GM12874 (cell line): Measurements from ENCODE around the gene DPEP1.

Experiments used
- TF ChIP-seq, protein P1 (sequence below): IDR thresholded peaks from 2 replicates; pipeline ENCODE4 v1.5.1; 2011; ENCODE audit warnings: low read depth, mild to moderate bottlenecking, control low read depth, low read length, moderate library complexity; ENCODE audit not compliant: insufficient read depth

The DPEP1 gene

GRCh38 chr16:89570342-89570923, 43.0 kb upstream of the DPEP1 start:
- TF ChIP-seq, protein P1, sequence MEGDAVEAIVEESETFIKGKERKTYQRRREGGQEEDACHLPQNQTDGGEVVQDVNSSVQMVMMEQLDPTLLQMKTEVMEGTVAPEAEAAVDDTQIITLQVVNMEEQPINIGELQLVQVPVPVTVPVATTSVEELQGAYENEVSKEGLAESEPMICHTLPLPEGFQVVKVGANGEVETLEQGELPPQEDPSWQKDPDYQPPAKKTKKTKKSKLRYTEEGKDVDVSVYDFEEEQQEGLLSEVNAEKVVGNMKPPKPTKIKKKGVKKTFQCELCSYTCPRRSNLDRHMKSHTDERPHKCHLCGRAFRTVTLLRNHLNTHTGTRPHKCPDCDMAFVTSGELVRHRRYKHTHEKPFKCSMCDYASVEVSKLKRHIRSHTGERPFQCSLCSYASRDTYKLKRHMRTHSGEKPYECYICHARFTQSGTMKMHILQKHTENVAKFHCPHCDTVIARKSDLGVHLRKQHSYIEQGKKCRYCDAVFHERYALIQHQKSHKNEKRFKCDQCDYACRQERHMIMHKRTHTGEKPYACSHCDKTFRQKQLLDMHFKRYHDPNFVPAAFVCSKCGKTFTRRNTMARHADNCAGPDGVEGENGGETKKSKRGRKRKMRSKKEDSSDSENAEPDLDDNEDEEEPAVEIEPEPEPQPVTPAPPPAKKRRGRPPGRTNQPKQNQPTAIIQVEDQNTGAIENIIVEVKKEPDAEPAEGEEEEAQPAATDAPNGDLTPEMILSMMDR: no peak

- TF ChIP-seq, protein P1: no peak
Measured at GRCh38 chr16:89571636-89572035, 41.8 kb upstream of the DPEP1 start.

DNA sequence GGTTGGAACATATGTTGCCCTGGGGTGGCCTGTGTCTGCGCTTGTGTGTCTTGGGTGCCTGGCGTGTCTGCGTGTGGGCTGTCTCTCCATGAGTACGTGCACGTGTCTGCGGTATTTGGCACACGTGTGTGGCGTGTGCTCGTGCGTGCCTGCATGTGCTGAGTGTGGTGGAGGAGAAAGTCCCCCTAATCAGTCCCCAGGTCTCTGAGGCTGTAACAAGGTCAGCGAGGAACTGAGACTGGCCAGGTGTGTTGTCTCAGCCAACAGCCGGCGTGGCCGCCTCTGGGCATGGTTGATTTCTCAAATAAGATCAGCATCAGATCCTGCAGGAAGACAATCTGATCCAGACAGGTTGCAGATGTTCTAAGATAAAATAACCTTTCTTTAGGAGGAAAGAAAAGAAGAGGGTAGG, 41.4 kb upstream of the DPEP1 start:
- TF ChIP-seq, protein P1: no peak

DNA sequence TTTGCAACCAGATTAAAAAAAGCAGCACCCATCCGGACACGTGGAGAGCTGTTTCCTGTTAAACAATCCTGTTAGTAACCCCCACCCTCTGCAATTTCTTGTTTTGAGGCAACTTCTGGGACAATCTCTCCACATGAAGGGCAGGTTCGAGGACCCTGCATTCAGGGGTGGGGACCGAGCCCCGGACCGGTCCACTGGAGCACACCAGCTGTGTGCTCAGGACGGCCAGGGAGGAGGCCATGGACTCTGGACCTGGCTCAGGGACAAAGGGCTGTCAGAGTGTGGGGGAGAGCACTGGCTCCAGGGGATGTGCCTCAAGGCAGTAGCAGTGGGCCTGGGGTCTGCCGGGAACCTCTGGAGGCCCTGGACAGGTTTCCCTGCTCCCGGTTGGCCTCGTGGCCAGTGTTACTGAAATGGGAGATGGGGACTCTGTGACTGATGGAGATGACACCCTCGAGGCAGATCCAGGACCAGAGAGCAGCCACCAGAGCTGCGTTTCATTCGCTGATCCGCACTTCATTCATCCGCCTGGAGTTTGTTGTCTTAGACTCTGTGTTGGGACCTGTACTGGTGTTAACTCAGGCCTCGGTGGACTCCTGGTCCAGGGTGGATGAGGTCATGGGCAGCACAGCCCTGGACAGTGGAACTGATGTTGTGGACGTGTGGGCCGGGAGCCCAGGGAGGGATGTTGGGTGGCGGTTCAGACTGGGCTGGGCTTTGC, 40.8 kb upstream of the DPEP1 start:
- TF ChIP-seq, protein P1: no peak

GRCh38 chr16:89573826-89574680, 39.4 kb upstream of the DPEP1 start:
- TF ChIP-seq, protein P1: no peak

- TF ChIP-seq, protein P1: peak; percentile 83
Measured at GRCh38 chr16:89574681-89575246, 38.7 kb upstream of the DPEP1 start.
